Lung (tissue), 12 donors: Measurements from ENCODE around the gene OXNAD1. TPM values are rescaled to one million over a fixed set of nuclear protein-coding genes. Genes with fewer than 3 reads are reported as not detected.

Experiments used
- ATAC-seq: fragments of 200-7000 bp; cut with Tn5 transposase; one replicate; pipeline ENCODE4 v1.9.1; 2020; ENCODE audit warnings: moderate number of reproducible peaks; ENCODE audit not compliant: insufficient read depth, low FRiP score
- DNase-seq, 3 donors: peaks; one replicate each; pipeline ENCODE4 v3.0.0-alpha.2; 2013 to 2017
- H3K27ac ChIP-seq, 2 donors: one replicate each; pipeline ENCODE4 v1.5.1; 2013; ENCODE audit warnings: mild to moderate bottlenecking in 2 of 2, moderate library complexity in 2 of 2, control low read depth in 1 of 2, inconsistent platforms in 1 of 2, low read depth in 1 of 2, low read length in 1 of 2
- H3K27me3 ChIP-seq, 3 donors: one replicate each; pipeline ENCODE4 v1.5.1; 2013; ENCODE audit warnings: low read length in 2 of 3; ENCODE audit not compliant: control insufficient read depth in 3 of 3, insufficient read depth in 3 of 3
- H3K36me3 ChIP-seq, 4 donors: one replicate each; pipeline ENCODE4 v1.5.1; 2013; ENCODE audit warnings: low read length in 4 of 4, mild to moderate bottlenecking in 1 of 4, moderate library complexity in 1 of 4; ENCODE audit not compliant: control insufficient read depth in 4 of 4, insufficient read depth in 4 of 4
- H3K4me1 ChIP-seq, 5 donors: one replicate each; pipeline ENCODE4 v1.5.1; 2013; ENCODE audit warnings: low read length in 5 of 5, mild to moderate bottlenecking in 2 of 5, moderate library complexity in 1 of 5; ENCODE audit not compliant: control insufficient read depth in 5 of 5, insufficient read depth in 5 of 5
- H3K4me3 ChIP-seq: one replicate; pipeline ENCODE4 v1.5.1; 2013; ENCODE audit warnings: mild to moderate bottlenecking, control low read depth, moderate library complexity
- H3K9ac ChIP-seq, 2 donors: one replicate each; pipeline ENCODE4 v1.5.1; 2013; ENCODE audit warnings: low read length in 2 of 2, control low read depth in 1 of 2; ENCODE audit not compliant: insufficient read depth in 1 of 2
- H3K9me3 ChIP-seq, 4 donors: one replicate each; pipeline ENCODE4 v1.5.1; 2013; ENCODE audit warnings: low read length in 3 of 4, mild to moderate bottlenecking in 1 of 4, moderate library complexity in 1 of 4; ENCODE audit not compliant: control insufficient read depth in 4 of 4, insufficient read depth in 3 of 4
- CTCF ChIP-seq: IDR thresholded peaks from 2 replicates; pipeline ENCODE4 v1.5.1; 2012; ENCODE audit warnings: mild to moderate bottlenecking; ENCODE audit errors: control extremely low read depth, extremely low read depth
- WGBS, 2 donors: extraction: QIAGEN DNeasy Blood & Tissue Kit; methylation state at CpG; one replicate each; pipeline ENCODE4 v1.1.7; 2013; 5-methylcytosine and 5-hydroxymethylcytosine counted together
- polyA plus RNA-seq, 2 donors: library from polyadenylated mRNA; stranded (reverse); fragments of 200-250 nt; gene quantifications; one replicate each; pipeline ENCODE4 v1.2.1, GENCODE V29; 2013
- total RNA-seq, 2 donors: library from RNA; depleted of rRNA in 1 of 2; stranded (reverse); fragments of >200 nt in 1 of 2; gene quantifications; one replicate each; pipeline ENCODE4 v1.2.1, GENCODE V29; 2014 to 2021
- donor health status: control.
- donor health status: control.
- donor health status: Bipolar disorder and iron deficiency.
- donor health status: healthy.
- donor health status: DM: yes; HTN: yes; CAD: no.

The OXNAD1 gene
- total and polyA plus RNA-seq, 4 donors: 4.4 to 23.4 (median 9.4) TPM

GRCh38 chr3:16316396-16316795 is 51.4 kb downstream of the OXNAD1 start:
- Histone ChIP-seq H3K9me3 (no peaks in the 10 kb centered on the region), H3K9ac (no peak overlapping the region), H3K4me3 (no peak overlapping the region), H3K4me1 (peaks cover 0 to 12% (median 2%) of the 10 kb centered on the region in 5 donors), H3K36me3 (peaks cover 10 to 35% (median 28%) of the 10 kb centered on the region in 4 donors), H3K27ac (no peak overlapping the region), H3K27me3 (no peaks in the 10 kb centered on the region)
- WGBS, 2 donors: 85 to 97% methylated on average over 3 of the region's 3 CpGs
- ATAC-seq (no peak), DNase-seq (no peak)
- TF ChIP-seq CTCF: no peak

GRCh38 chr3:16316847-16317560 is 52.0 kb downstream of the OXNAD1 start:
- ATAC-seq (no peak), DNase-seq (no peak)
- no peak overlapping the region for H3K4me3 ChIP-seq
- 88 to 90% methylated on average over 5 of the region's 5 CpGs for WGBS, 2 donors
- TF ChIP-seq CTCF: no peak
- H3K4me1 ChIP-seq: peaks cover 0 to 12% (median 2%) of the 10 kb centered on the region in 5 donors
- H3K9ac ChIP-seq: no peak overlapping the region
- peaks cover 10 to 39% (median 29%) of the 10 kb centered on the region in 4 donors for H3K36me3 ChIP-seq
- H3K27me3 ChIP-seq: no peaks in the 10 kb centered on the region
- H3K27ac ChIP-seq: no peak overlapping the region
- H3K9me3 ChIP-seq: no peaks in the 10 kb centered on the region

GRCh38 chr3:16317561-16317945 is 52.5 kb downstream of the OXNAD1 start:
- Histone ChIP-seq H3K4me3 (no peak overlapping the region), H3K27ac (peak overlapping the region in 1 of 2 donors; percentile 32), H3K9me3 (no peaks in the 10 kb centered on the region), H3K36me3 (peaks cover 10 to 45% (median 25%) of the 10 kb centered on the region in 4 donors), H3K27me3 (no peaks in the 10 kb centered on the region), H3K9ac (no peak overlapping the region), H3K4me1 (peaks cover 0 to 12% (median 2%) of the 10 kb centered on the region in 5 donors)
- DNase-seq: no peak
- no peak for ATAC-seq
- no peak for TF ChIP-seq CTCF
- 94 to 98% methylated on average over 6 of the region's 6 CpGs for WGBS, 2 donors

- WGBS, 2 donors: 20 to 46% methylated on average over 7 of the region's 7 CpGs
- Histone ChIP-seq H3K4me3 (no peak overlapping the region), H3K9ac (no peak overlapping the region), H3K36me3 (peaks cover 10 to 49% (median 25%) of the 10 kb centered on the region in 4 donors), H3K4me1 (peaks cover 0 to 12% (median 2%) of the 10 kb centered on the region in 5 donors), H3K9me3 (no peaks in the 10 kb centered on the region), H3K27me3 (no peaks in the 10 kb centered on the region), H3K27ac (peak overlapping the region in 1 of 2 donors; percentile 32)
- no peak for TF ChIP-seq CTCF
- ATAC-seq (no peak), DNase-seq (peak; percentile 42 to 87 (median 74))
Measured at GRCh38 chr3:16318176-16318575, 53.2 kb downstream of the OXNAD1 start.
